ENCODE measurements around the gene PFKFB3. TPM values are rescaled to one million over a fixed set of nuclear protein-coding genes. Genes with fewer than 3 reads are reported as not detected.

PFKFB3 gene
- total RNA-seq, 4 donors from 2014 or later = 8.4 to 11.8 (median 9.4) TPM

GRCh38 chr10:6260843-6261242, 58.1 kb downstream of the PFKFB3 start:
- Histone ChIP-seq H3K9me3 (no peaks in the 10 kb centered on the region), H3K36me3 (no peaks in the 10 kb centered on the region), H3K4me3 (replicated peaks in 1 of 3) (no peak overlapping the region), H3K27me3 (no peaks in the 10 kb centered on the region), H3K4me1 (no peaks in the 10 kb centered on the region), H3K27ac (no peak overlapping the region)
- TF ChIP-seq POLR2A (IDR thresholded peaks at IDR 0.05) (no peak), CTCF (IDR thresholded peaks at IDR 0.05) (no peak)
- 93 to 94% methylated on average over 3 of the region's 3 CpGs for WGBS, 2 donors
- intact Hi-C loops (cut with DNase I) = no loop called here
- DNase-seq = no peak

- intact Hi-C loops (cut with DNase I) = no loop called here
- no peaks in the 10 kb centered on the region for H3K27me3 ChIP-seq
- H3K36me3 ChIP-seq = no peaks in the 10 kb centered on the region
- no peaks in the 10 kb centered on the region for H3K9me3 ChIP-seq
- DNase-seq = no peak
- H3K4me1 ChIP-seq = no peaks in the 10 kb centered on the region
- H3K27ac ChIP-seq = no peak overlapping the region
- WGBS, 2 donors = 42 to 43% methylated on average over 6 of the region's 6 CpGs
- no peak for TF ChIP-seq POLR2A (IDR thresholded peaks at IDR 0.05)
- no peak for TF ChIP-seq CTCF (IDR thresholded peaks at IDR 0.05)
- H3K4me3 ChIP-seq (replicated peaks in 1 of 3) = no peak overlapping the region
Observed at GRCh38 chr10:6267941-6268340, 65.2 kb downstream of the PFKFB3 start.

- Histone ChIP-seq H3K27me3 (no peaks in the 10 kb centered on the region), H3K27ac (no peak overlapping the region), H3K4me3 (replicated peaks in 1 of 3) (no peak overlapping the region), H3K9me3 (no peaks in the 10 kb centered on the region), H3K4me1 (no peaks in the 10 kb centered on the region), H3K36me3 (no peaks in the 10 kb centered on the region)
- WGBS, 2 donors = 84 to 85% methylated on average over 2 of the region's 2 CpGs
- TF ChIP-seq CTCF (IDR thresholded peaks at IDR 0.05) (no peak), POLR2A (IDR thresholded peaks at IDR 0.05) (no peak)
- intact Hi-C loops (cut with DNase I) = no loop called here
- DNase-seq = no peak
Observed at GRCh38 chr10:6269432-6269831, 66.7 kb downstream of the PFKFB3 start.

- Histone ChIP-seq H3K4me3 (replicated peaks in 1 of 3) (no peak overlapping the region), H3K27ac (peak overlapping the region in 1 of 3 donors; percentile 17), H3K9me3 (no peaks in the 10 kb centered on the region), H3K4me1 (peaks cover 0 to 3% of the 10 kb centered on the region in 2 donors), H3K27me3 (no peaks in the 10 kb centered on the region), H3K36me3 (no peaks in the 10 kb centered on the region)
- TF ChIP-seq POLR2A (IDR thresholded peaks at IDR 0.05) (no peak), CTCF (IDR thresholded peaks at IDR 0.05) (no peak)
- intact Hi-C loops (cut with DNase I) = no loop called here
- peak; percentile 8 to 16 for DNase-seq
- 78 to 88% methylated on average over 20 of the region's 20 CpGs for WGBS, 2 donors
Observed at GRCh38 chr10:6269953-6270867, 67.5 kb downstream of the PFKFB3 start.

GRCh38 chr10:6270951-6271350, 68.2 kb downstream of the PFKFB3 start:
- Histone ChIP-seq H3K4me1 (peaks cover 0 to 3% of the 10 kb centered on the region in 2 donors), H3K27me3 (no peaks in the 10 kb centered on the region), H3K27ac (peak overlapping the region in 1 of 3 donors; percentile 17), H3K4me3 (replicated peaks in 1 of 3) (no peak overlapping the region), H3K36me3 (no peaks in the 10 kb centered on the region), H3K9me3 (no peaks in the 10 kb centered on the region)
- 79 to 80% methylated on average over 7 of the region's 7 CpGs for WGBS, 2 donors
- intact Hi-C loops (cut with DNase I) = no loop called here
- DNase-seq = no peak
- TF ChIP-seq CTCF (IDR thresholded peaks at IDR 0.05) = no peak
- TF ChIP-seq POLR2A (IDR thresholded peaks at IDR 0.05) = no peak
